ENCODE data around the gene RAB11FIP3.
A peak's percentile ranks its signal among the peaks of the same experiment; 100 is the strongest.

The RAB11FIP3 gene

DNA sequence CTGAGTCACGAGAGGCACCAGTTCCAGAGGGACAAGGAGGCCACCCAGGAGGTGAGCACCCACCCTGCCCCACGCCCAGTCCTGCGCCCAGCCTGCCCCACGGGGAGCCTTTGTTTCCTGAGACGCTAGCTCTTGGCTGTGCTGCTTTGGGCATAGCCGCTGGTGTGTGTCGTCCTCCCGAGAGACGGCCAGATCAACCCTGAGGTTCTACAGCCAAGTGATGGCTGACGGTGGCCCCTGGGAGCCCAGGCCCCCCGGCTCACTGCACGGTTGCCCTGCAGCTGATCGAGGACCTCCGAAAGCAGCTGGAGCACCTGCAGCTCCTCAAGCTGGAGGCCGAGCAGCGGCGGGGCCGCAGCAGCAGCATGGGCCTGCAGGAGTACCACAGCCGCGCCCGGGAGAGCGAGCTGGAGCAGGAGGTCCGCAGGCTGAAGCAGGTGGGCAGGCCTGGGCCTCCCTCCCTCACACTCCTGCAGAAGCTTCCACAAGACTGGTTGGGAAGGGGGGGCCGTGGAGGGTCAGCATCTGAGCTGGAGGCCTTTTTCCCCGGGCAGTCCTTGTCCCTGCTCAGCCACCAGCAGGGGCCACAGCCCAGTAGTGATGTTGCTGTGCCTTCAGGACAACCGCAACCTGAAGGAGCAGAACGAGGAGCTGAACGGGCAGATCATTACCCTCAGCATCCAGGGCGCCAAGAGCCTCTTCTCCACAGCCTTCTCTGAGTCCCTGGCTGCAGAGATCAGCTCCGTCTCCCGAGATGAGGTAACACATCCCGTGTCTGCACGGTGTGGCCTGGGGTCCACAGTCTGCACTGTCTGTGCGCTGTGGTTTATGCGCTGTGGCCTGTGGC lies 94.6 kb downstream of the RAB11FIP3 start:
- DNase-seq: no peak

- DNase-seq: no peak
These were observed 95.4 kb downstream of the RAB11FIP3 start for GRCh38 chr16:520847-521246.

DNA sequence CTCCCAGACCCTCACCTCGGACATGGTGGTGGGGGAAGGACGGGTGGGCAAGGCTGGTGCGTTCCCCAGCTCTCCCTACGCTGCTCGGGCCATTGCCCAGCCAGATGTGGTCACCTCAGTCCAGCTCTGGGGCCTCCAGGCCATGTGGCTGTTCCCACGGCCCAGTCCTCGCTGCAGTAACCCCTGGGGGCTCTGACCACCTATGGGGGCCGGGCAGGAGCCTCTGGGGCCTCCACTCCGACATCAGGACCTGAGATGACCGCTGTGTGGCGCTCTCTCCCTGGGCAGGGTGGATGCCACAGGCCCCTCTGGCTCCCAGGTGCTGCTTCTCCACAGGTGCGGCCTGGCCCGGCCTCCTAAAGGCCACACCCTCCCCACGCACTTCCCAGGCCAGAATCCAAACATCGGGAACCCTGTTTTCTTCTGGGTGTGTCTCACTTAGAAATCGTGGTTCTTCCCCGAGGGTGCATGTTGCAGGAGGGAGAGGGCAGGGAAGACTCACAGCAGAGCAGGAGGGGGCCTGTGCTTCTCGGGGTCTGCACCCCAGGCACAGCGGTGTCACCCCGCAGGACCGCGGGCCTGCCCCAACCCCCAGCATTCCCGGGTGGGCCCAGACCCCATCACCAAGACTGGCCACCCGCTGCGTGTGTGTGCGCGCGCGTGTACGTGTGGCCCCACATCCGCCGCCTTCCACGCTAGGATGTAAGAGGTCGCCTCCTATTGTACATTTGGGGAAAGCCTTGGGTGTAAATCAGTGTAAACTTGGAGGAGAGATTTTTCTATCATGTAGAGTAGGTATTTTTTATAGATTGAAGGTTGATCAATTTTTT lies 96.1 kb downstream of the RAB11FIP3 start:
- no peak for DNase-seq

DNA sequence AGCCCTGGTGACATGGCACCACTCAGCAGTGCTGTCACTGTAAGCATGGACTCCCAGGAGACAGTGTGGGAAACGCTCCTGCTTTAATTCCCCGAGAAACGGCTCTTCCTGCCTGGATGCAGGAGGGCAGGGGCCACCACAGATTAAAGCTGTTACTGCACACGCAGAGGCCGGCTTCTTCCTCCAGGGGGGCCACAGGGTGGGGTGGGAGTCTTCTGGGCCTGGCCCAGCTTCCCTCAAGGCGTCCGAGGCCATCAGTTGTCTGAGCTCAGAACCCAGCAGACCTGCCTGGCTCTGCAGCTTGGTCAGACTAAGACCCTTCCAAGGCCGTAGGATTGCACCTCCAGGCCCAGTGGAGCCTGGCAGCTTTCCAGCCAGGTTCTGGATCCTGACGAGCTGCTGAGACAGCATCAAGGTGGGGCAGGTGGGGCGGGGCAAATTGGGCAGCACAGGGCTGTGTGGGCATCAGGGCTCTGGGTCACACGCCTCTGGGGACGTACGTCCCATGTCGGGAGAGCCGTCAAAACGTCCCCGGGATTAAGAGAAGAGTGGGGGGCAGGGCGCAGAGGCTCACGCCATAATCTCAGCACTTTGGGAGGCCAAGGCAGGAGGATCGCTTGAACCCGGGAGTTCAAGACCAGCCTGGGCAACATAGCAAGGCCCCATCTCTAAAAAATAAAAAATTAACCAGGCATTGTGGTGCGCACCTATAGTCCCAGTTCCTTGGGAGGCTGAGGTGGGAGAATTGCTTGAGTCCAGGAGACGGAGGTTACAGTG lies 97.1 kb downstream of the RAB11FIP3 start:
- no peak for DNase-seq

- DNase-seq: no peak
These were observed 97.8 kb downstream of the RAB11FIP3 start for GRCh38 chr16:523097-523741.

DNA sequence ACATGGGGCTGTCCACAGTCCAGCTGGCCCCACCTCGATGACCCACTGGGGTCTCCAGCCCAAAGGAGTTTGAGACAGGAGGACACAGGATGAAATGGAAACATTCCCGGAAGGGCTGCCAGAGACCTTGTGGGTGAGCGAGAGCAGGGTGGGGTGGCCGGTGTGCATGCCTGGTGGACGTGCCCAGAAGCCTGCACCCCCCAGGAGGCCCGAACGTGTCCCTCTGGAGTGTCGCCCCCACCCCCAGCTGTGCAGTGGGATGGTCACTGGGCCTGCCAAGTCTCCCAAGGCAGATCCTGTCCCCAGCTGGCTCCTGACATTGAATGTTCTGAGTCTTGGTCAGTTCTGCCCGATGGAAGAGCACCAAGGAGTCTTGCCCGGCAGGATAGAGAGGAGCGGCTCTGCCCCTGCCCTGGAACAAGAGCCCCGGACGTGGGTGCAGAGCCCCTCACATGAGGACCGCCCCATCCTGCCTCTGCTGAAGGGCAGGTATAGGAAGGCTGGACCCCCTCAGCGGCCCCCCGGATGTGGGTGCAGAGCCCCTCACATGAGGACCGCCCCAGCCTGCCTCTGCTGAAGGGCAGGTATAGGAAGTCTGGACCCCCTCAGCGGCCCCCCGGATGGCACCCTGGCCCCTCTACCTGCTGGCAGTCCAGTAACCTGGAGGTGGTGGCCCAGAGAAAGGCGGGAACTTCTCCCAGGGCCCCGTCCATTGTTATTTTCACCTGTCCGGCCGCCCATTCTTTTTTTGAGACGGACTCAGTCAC lies 99.0 kb downstream of the RAB11FIP3 start:
- DNase-seq: no peak

- no peak for DNase-seq
These were observed 99.7 kb downstream of the RAB11FIP3 start for GRCh38 chr16:525123-525519.

DNA sequence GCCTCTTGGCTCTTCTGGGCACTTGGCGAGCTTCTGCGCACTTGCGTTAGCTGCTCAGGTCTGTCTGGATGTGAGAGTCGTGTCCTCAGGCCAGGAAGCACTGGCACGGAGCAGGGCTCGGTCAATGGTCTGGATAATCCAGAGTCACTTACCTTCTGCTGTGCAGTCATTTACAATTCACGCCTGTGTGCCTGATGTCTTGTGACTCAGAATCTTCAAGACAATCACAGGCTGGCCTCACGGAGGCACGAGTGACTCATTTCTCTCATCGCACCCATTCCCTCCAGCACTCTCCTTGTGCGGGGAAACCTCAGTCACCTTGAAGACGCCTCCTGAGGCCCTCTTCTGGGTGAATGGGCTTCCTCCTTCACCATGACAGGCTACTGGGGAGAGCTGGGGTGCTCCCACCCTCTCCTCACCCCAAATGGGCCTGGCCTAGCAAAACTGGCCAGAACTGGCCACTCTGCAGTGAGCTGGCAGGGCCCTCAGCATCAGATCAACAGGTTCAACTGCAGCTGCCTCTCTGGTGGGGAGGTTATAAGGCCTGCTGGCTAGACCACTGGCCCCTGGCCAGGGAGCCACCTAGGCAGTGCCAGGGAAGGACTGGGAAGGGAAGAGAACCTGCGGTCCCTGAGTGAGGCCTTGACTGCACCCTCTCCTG lies 100.2 kb downstream of the RAB11FIP3 start:
- peak; percentile 54 for DNase-seq

GRCh38 chr16:526181-527014 lies 100.9 kb downstream of the RAB11FIP3 start:
- peak; percentile 40 for DNase-seq

DNA sequence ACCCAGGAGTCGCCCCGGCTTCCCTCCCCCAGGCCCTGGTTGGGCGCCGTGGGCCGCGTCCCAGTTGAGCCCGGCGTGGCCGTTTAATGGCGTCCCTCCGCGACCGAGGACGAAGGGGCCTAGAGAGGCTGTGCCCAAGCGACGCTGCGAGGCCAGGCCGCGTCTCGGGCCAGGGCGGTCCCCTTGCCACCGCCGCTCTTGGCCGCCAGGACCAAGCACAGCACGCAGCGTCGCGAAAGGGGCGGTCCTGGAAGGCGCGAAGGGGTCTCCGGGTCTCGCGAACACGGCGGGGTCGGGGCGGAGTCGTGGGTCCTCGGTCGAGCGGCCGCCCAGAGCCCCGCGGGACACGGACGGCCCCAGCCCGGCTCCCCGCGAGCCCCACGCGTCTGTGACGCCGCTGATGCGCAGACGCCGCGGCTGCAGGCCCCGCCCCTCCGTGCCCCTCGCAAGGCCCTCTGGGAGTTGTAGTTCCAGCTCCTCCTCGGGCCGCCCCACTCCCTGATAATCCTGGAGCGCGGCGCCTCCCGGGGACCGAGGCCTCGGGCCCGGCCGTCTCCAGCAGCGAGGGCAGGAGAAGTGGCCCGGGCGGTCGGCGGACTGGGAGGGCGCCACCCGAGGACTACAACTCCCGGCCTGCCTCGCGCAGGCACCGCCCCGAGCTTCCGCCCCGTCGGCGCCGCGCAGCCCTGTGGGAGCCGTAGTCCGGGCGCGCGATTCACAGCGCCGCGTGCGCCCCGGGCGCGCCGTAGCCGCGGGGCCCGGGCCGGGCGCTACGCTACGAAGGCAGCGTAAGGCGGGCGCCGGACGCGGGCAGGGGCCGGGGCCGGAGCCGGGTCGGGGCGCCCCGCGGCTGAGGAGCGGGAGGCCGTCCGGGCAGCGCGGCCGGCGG lies 101.8 kb downstream of the RAB11FIP3 start, which contains the start of gene CAPN15:
CAPN15 (plus strand) TSS at position 698 of the 889 bp plus-strand sequence. CDS start 19,127 bp downstream, outside the sequence.
- peak; percentile 87 for DNase-seq

GRCh38 chr16:528111-529011 lies 102.9 kb downstream of the RAB11FIP3 start:
- peak; percentile 33 for DNase-seq

DNA sequence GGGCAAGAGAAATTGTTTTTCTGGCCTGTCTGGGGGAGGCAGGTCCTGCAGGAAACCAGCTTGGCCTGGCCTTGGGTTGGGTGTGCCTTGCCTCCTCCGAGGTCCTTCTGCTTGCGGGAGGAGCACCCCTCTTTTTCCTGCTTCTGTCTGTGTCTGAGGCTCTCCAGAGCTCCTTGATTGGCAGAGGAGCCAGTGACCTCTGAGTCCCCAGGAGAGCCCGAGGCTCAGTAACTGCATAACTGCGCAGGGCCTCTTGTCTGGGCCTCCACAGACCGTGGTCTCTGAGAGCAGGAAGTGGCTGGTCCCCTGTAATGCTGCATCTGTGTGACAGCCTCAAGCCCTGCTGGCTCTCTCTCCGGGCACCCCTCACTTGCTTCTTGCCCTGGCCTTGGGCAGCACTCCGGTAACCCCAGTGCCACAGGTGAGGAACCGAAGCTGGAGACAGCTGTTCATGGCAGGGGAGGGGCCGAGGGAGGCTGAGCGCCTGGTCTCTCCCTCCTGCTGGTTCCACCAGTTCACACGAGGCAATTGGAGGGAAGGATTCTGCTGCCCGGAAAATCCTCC lies 103.6 kb downstream of the RAB11FIP3 start:
- DNase-seq: no peak

DNA sequence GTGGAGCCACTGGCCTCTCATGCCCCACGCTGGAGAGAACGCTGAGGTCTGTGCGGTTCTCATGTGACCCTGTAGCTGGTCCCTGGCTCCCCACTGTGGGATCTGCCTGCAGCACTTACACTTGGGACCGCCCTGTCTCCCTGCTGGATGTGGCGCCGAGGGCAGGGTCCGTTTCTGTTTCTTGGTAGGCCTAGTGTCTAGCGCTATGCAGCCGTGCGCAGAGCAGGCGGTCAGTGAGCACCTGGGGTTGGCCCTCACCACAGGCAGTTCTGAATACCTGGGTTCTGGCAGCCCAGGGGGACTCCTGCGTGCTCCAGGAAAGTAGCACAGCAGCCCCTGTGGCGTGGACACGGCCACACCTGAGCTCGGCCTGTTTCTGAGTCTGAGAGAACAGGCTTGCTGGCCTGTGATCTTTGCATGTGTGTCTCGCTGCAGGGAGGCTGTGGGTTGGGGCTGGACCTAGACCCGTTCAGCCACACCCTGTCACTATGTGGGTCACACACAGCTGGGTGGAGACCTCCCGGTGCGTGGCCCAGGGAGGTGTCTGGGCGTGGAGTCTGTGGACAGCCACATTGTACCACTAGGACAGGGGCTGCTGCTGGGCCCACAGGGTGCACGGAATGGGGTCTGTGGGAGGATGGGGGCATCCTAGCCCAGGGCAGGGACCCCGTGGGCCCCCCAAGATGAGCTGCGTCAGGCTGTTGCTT lies 104.8 kb downstream of the RAB11FIP3 start:
- DNase-seq: no peak

DNA sequence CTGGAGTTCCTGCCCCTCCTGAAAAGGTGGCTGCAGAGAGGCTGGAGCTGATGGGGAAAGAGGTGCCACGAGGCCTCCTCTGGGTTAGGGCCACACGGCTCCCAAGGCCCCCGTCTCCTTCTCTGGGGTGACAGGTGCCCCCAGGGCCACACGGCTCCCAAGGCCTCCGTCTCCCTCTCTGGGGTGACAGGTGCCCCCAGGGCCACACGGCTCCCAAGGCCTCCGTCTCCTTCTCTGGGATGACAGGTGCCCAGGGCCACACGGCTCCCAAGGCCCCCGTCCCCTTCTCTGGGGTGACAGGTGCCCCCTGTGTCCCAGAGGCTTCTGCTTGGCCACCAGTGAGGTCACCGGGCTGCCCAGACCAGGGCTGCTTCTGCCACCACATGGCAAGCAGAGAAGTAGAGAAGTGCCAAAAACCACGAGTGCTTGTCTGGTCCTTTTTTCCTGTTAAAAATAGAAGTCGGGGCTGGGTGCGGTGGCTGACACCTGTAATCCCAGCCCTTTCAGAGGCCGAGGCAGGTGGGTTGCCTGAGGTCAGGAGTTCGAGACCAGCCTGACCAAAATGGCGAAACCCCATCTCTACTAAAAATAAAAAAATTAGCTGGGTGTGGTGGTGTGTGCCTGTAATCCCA lies 106.2 kb downstream of the RAB11FIP3 start:
- no peak for DNase-seq

DNA sequence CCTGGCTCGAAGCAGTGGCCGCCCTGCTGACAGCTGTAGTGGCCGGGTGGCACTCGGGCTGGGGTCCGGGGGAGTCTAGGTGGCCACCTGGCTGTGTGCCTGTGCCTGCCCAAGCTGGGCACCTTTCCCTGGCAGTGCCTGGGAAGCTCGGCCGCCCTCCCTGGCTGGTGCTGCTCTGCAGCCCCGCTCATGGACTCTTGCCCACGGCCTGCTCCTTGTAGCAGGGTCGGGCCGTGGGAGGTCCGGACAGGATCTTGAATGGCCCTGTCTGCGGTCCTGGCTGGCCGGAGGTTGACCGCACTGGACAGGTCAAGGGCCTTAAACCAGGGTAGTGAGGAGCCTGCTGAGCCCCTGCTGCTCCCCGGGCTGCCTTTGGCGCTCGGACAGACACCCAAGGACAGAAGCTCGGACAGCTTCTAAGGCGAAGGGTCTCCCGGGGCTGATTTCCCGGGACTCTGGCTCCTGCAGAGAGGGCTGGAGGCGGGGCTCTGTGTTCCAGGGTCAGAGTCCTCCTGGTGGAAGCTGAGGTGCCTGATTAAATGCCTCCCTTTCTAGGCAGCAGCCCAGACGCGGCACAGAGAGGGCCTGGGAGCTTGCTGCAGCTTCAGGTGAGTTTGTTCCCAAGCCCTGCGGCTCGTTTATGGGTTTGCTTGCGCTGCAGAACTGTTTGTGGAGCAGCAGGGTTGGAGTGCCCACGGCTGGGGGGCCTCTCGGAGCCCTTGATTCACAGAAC lies 108.1 kb downstream of the RAB11FIP3 start:
- no peak for DNase-seq

DNA sequence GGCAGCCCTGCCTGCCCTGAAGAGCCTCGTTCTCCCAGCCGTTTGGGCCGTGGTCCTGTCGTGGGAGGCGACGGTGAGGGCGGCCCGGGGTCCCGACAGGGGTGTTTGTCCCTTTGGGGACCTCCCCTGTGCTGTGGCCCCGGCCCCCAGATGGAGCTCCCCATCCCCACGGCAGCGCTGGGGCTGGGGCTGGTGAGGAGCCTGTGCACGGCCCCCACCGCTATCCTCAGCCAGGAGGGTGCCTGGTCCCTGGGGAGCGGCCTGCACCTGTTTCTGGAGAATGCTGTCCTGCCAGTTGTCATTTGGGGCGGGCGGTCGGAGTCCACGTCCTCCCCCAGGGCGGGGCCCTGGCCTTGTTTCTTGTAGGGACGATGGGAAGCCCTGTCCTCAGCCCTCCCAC lies 108.7 kb downstream of the RAB11FIP3 start:
- no peak for DNase-seq

Measured in T1000 (cell line).